Body of pancreas (tissue), 4 donors: ENCODE results near the gene LMBR1L. TPM values are rescaled to one million over a fixed set of nuclear protein-coding genes. Genes with fewer than 3 reads are reported as not detected.

Experiments
- ATAC-seq: fragments of 150-250 bp; one replicate; pipeline ENCODE4 v1.9.1; 2016
- DNase-seq, 4 donors: peaks; one replicate each; pipeline ENCODE4 v3.0.0-alpha.2; 2019
- H3K27ac ChIP-seq, 4 donors: fragments of 200-600 bp; sonication (generic); 1 replicate in 3 of 4; 2 replicates in 1 of 4; pipeline versions ENCODE4 v1.5.1 to v1.6.1; 2016 to 2019; ENCODE audit warnings: mild to moderate bottlenecking in 1 of 4, mixed read lengths in 1 of 4, moderate library complexity in 1 of 4
- H3K27me3 ChIP-seq, 2 donors: fragments of 200-600 bp; sonication (generic); one replicate each; pipeline ENCODE4 v1.6.0; 2016; ENCODE audit warnings: mild to moderate bottlenecking in 1 of 2
- H3K36me3 ChIP-seq, 2 donors: fragments of 200-600 bp; sonication (generic); replicated peaks in 1 of 2; 2 replicates each; pipeline ENCODE4 v1.5.1; 2016; ENCODE audit warnings: low read depth in 2 of 2; ENCODE audit not compliant: insufficient read depth in 1 of 2
- H3K4me1 ChIP-seq: fragments of 200-600 bp; sonication (generic); one replicate; pipeline ENCODE4 v1.6.0; 2016
- H3K4me3 ChIP-seq, 2 donors: fragments of 200-600 bp; sonication (generic); 1 replicate in 1 of 2; 2 replicates in 1 of 2; pipeline ENCODE4 v1.5.1; 2016 to 2019
- H3K9me3 ChIP-seq, 3 donors: fragments of 200-600 bp; sonication (generic); 1 replicate in 2 of 3; 2 replicates in 1 of 3; pipeline ENCODE4 v1.5.1; 2016
- POLR2A ChIP-seq, 3 donors: fragments of 450-650 bp; IDR thresholded peaks; one replicate each; pipeline ENCODE4 v1.6.1; 2016; ENCODE audit warnings: antibody characterized with exemption in 3 of 3, mild to moderate bottlenecking in 2 of 3
- WGBS, 2 donors: methylation state at CpG; one replicate each; pipeline ENCODE4 v1.1.5; 2017; 5-methylcytosine and 5-hydroxymethylcytosine counted together
- intact Hi-C: fragments of 100-400 bp; cut with DNase I; formaldehyde crosslinking; loops from one replicate; pipeline ENCODE4 v1.15.1; 2023
- total RNA-seq, 2 donors: library from RNA; depleted of rRNA; stranded (reverse); fragments of >200 nt; gene quantifications; one replicate each; pipeline ENCODE4 v1.1.0, GENCODE V29; 2016
- TF ChIP-seq, protein P1 (sequence below), 7 experiments: fragments of 450-650 bp in 4 of 7; fragments of 200-600 bp in 3 of 7; sonication (generic) in 3 of 7; IDR thresholded peaks; one replicate each; pipeline ENCODE4 v1.5.1; 2016 to 2019; ENCODE audit warnings: antibody characterized with exemption in 7 of 7

Gene LMBR1L
- total RNA-seq, 2 donors from 2014 or later = 40.7 to 53.7 TPM

DNA sequence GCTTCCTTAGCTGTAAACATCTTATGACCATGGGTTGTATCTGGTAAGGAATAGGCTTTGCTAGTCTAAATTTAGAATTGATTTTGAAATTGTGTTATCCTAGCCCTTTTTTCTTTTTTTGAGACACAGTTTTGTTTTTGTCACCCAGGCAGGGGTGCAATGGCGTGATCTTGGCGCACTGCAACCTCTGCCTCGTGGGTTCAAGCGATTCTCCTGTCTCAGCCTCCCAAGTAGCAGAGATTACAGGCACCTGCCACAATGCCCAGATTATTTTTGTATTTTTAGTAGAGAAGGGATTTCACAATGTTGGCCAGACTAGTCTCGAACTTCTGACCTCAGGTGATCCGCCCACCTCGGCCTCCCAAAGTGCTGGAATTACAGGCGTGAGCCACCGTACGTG, 22.9 kb upstream of the LMBR1L start:
- DNase-seq = no peak
- H3K27ac ChIP-seq = no peak overlapping the region
- peaks cover 31% of the 10 kb centered on the region for H3K4me1 ChIP-seq
- no peaks in the 10 kb centered on the region for H3K27me3 ChIP-seq
- TF ChIP-seq POLR2A (IDR thresholded peaks at IDR 0.05) = no peak
- TF ChIP-seq, protein P1, sequence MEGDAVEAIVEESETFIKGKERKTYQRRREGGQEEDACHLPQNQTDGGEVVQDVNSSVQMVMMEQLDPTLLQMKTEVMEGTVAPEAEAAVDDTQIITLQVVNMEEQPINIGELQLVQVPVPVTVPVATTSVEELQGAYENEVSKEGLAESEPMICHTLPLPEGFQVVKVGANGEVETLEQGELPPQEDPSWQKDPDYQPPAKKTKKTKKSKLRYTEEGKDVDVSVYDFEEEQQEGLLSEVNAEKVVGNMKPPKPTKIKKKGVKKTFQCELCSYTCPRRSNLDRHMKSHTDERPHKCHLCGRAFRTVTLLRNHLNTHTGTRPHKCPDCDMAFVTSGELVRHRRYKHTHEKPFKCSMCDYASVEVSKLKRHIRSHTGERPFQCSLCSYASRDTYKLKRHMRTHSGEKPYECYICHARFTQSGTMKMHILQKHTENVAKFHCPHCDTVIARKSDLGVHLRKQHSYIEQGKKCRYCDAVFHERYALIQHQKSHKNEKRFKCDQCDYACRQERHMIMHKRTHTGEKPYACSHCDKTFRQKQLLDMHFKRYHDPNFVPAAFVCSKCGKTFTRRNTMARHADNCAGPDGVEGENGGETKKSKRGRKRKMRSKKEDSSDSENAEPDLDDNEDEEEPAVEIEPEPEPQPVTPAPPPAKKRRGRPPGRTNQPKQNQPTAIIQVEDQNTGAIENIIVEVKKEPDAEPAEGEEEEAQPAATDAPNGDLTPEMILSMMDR (IDR thresholded peaks at IDR 0.05) = no peak
- ATAC-seq = no peak
- no peak overlapping the region for H3K4me3 ChIP-seq
- peaks cover 7% of the 10 kb centered on the region in 2 donors for H3K36me3 ChIP-seq
- intact Hi-C loops = no loop called here
- no peaks in the 10 kb centered on the region for H3K9me3 ChIP-seq
- 85 to 89% methylated on average over 10 of the region's 10 CpGs for WGBS, 2 donors

DNA sequence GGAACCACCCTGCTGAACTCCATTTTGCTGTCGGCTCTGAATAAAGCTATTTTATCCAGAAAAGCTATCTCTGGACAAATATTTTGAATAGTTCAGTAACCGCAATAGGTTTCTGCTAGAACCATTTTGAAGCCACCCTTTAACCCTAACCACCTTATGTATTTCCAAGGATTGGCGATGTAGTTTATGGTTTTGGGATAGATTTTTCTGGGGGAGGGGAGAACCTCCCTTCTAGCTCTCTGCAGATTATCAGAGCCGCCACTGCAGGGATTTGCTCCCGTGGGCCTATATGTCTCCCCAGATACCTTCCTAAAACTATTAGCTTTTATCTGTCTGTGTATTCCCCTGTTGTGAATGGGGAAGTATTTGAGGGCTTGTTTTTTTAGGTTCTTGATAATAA, 22.4 kb upstream of the LMBR1L start:
- H3K4me1 ChIP-seq = peaks cover 31% of the 10 kb centered on the region
- H3K9me3 ChIP-seq = no peaks in the 10 kb centered on the region
- 62 to 65% methylated on average over 5 of the region's 5 CpGs for WGBS, 2 donors
- no peaks in the 10 kb centered on the region for H3K27me3 ChIP-seq
- peak overlapping the region in 1 of 4 donors; percentile 8 for H3K27ac ChIP-seq
- DNase-seq (no peak), ATAC-seq (no peak)
- H3K4me3 ChIP-seq = no peak overlapping the region
- intact Hi-C loops = no loop called here
- peaks cover 7% of the 10 kb centered on the region in 2 donors for H3K36me3 ChIP-seq
- TF ChIP-seq, protein P1 (IDR thresholded peaks at IDR 0.05) = no peak
- TF ChIP-seq POLR2A (IDR thresholded peaks at IDR 0.05) = no peak

DNA sequence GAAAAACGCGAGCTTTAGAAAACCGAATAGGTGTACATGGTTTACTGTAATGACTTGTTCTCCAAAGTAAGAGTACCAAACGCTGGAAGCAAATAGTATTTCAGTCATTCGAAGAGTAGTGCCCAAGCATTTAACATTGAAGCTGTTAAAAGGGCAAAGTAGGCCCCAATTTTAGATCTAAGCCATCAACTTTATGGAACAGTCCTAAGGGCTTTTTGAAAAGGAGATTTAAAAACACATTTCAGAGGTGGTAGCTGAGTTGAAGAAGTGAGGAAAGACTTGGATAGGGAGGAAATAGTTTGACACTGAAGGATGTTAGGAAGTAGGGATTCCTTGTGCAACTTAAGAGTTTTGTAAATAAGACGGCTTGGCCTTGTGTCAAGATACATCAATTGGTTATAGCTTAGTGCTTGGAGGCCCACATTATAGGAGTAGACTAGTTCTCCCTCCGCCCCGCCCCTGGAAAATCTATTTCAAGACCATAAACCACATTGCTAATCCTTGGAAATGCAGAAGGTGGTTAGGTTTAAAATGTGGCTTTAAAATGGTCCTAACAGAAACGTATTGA, 21.3 kb upstream of the LMBR1L start:
- peaks cover 7 to 11% of the 10 kb centered on the region in 2 donors for H3K36me3 ChIP-seq
- no peak for TF ChIP-seq POLR2A (IDR thresholded peaks at IDR 0.05)
- TF ChIP-seq, protein P1 (IDR thresholded peaks at IDR 0.05) = no peak
- DNase-seq = no peak
- H3K27ac ChIP-seq = peak overlapping the region; percentile 59 to 99 (median 94)
- no peak overlapping the region for H3K4me3 ChIP-seq
- 24 to 30% methylated on average over 9 of the region's 9 CpGs for WGBS, 2 donors
- peaks cover 31% of the 10 kb centered on the region for H3K4me1 ChIP-seq
- intact Hi-C loops = no loop called here
- ATAC-seq = no peak
- no peaks in the 10 kb centered on the region for H3K9me3 ChIP-seq
- H3K27me3 ChIP-seq = no peaks in the 10 kb centered on the region

- peak; percentile 90 to 98 (median 98) for TF ChIP-seq POLR2A (IDR thresholded peaks at IDR 0.05)
- TF ChIP-seq, protein P1 (IDR thresholded peaks at IDR 0.05) = peak in 3 of 7 experiments; percentile 6 to 11 (median 8)
- Histone ChIP-seq H3K4me3 (peak within 1 kb of the TSS; percentile 60 to 96), H3K9me3 (no peaks in the 10 kb centered on the region), H3K4me1 (peaks cover 31% of the 10 kb centered on the region), H3K27ac (peak within 1 kb of the TSS; percentile 91 to 99 (median 95)), H3K27me3 (no peaks in the 10 kb centered on the region), H3K36me3 (peaks cover 7 to 11% of the 10 kb centered on the region in 2 donors)
- DNase-seq = peak; percentile 92 to 94 (median 92)
- ATAC-seq = peak; percentile 89
- intact Hi-C loops = no loop called here
- 0% methylated on average over 14 to 77 of the region's 79 CpGs for WGBS, 2 donors
Observed at GRCh38 chr12:49131051-49131893, 20.6 kb upstream of the LMBR1L start, which contains the start of gene TUBA1B. Gene TUBA1B (minus strand): TSS chr12:49131395. CDS start chr12:49131300, 95 bp downstream.
